Stimulated activated CD4-positive, alpha-beta T cell treated with anti-CD3 and anti-CD28 coated beads, Interleukin-12 subunit alpha, Interleukin-12 subunit beta, amount 100 ng/mL, for 4 hours (primary cell): ENCODE measurements around the gene MTNR1B.

ENCODE experiments used
- DNase-seq: peaks from one replicate; pipeline ENCODE4 v3.0.0-alpha.2; 2020

MTNR1B gene

DNA sequence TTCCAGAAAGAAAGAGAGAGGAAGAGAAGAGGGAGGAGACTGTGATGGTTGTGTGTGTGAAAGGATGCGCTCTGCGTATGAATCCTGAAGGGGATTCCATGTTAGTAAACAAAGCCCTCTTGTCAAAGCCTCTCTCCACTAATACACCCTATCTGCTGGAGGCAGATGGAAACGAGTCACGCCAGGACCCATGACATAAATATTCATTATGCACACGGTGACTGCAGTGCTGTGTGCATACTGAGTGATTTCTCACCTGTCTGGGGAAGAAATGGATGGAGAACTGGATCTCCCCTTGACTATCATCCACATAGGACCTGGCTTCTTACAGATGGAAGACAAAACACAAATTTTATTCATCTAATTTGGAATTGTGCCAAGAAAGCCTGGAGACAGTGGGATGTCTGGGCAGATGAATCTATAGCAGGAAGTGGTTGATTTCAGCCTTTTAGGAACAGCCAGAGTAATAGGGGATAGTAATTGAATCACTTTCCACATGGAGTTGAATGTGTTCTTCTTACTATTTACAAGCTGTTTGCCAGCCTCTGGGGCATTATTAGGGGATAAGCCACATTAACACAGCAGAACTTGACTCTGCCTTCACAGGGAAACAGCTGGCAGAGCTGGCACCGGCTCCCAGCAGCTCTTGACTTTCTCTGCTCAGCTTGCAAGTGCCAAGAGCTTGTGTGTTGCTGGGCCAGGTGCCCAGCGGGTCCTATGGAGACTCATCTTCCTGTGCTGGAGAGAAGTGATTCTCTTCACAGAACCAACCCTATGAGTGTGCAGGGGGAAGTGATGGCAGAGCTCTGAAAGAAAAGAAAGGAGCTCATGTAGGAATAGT lies 9.0 kb downstream of the MTNR1B start:
- no peak for DNase-seq

DNA sequence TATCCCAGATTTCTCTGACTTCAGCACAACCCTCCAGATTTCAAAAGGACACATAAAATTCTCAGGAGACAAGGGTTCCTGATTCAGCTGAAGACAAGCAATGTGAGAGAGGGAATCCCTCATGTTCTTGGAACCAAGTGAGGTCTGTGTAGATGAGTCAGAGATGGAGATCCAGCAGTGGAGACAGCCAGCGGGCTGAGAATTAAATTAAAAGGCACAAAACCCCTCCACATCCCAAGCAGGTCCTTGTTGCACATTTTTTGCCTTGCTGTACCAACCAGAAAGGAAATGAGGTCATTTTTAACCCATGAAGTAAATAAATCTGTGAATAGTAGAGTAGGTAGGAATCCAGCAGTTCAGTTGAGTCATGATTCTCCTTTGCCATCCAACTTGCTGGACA lies 9.7 kb downstream of the MTNR1B start:
- no peak for DNase-seq

DNA sequence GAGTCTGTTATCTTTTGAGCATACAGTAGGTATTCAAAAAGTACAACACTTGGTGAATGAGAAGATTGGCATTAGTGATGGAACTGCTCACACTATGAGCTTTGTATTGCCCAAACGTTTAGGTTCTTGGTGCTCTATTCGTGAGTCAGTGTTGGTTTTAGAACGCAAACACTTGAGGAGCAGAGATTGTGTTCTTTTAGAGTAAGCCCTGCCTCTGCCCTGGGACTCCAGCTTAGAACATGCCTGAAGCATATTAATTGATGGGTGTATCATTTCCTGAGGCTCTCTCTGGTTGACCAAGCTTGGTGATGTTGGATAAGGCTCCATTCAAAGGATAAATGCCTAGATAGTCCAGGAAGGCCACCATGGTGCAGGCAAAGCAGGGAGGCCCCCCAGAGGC lies 10.9 kb downstream of the MTNR1B start:
- no peak for DNase-seq

DNA sequence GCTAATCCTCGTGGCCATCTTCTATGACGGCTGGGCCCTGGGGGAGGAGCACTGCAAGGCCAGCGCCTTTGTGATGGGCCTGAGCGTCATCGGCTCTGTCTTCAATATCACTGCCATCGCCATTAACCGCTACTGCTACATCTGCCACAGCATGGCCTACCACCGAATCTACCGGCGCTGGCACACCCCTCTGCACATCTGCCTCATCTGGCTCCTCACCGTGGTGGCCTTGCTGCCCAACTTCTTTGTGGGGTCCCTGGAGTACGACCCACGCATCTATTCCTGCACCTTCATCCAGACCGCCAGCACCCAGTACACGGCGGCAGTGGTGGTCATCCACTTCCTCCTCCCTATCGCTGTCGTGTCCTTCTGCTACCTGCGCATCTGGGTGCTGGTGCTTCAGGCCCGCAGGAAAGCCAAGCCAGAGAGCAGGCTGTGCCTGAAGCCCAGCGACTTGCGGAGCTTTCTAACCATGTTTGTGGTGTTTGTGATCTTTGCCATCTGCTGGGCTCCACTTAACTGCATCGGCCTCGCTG lies 12.1 kb downstream of the MTNR1B start:
- no peak for DNase-seq

DNA sequence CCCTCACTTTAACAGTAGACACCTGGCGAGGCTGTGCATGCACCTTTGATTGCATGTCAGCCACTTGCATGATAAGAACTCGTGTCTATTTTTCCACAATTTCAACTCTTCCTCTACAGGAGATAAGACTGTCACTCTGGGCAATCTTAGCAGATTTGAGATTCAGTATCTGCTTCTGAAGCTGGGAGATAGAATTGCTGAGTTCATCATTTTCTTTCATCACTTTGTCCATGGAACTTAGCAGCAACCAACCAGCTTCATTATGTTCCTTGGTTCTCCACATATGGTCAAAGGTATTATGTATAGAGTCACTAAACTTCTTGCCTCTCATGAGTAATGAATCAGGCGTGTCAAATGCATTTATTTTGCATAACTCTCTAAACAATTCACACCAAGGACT lies 17.1 kb downstream of the MTNR1B start:
- DNase-seq, result no peak

DNA sequence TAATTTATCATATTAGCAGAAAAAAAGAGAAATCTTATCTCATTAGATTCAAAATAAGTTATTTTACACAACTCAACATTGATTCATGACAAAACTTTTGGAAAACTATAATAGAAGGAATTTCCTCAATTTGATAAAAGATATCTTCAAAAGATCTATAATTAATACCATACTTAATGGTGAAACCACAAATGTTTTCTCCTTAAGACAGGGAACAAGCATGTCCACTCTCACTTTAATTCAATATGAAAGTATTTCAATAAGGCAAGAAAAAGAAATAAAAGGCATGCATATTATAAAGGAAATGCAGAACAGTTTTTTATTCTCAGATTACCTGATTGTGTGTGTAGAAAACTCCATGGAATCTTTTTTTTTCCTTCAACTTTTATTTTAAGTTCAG lies 23.6 kb downstream of the MTNR1B start:
- DNase-seq, result no peak

DNA sequence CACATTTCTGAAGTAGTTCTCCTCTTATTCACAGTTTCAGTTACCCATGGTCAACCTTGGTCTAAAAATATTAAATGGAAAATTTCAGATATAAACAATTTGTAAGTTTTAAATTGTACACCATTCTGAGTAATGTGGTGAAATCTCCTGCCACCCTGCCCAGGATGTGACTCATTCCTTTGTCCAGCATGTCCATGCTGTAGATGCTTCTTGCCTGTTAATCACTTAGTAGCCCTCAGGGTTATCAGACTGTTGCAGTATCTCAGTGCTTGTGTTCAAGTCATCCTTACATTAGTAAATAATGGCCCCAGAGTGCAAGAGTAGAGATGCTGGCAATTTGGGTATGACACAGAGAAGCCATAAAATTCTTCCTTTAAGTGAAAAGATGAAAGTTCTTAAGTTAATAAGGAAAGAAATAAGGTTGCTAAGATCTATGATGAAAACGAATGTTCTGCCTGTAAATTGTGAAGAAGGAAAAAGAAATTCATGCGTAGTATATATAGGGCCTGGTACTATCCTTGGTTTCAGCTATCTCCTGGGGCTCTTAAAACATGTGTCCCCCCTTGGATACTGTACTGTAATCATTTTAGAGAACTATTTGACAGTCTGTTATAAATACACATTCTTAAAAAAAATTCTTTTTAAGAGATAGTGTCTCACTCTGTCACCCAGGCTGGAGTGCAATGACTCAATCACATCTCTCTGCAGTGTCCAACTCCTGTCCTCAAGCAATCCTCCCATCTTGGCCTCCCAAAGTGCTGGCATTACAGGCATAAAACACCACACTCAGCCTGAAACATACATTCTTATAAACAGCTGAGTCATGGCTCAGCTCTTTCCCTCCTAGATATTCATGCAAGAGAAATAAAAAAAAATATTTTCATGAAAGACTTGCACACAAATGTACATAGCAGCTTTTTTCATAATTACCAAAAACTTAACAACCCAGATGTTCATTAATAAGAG lies 31.3 kb downstream of the MTNR1B start:
- no peak for DNase-seq

DNA sequence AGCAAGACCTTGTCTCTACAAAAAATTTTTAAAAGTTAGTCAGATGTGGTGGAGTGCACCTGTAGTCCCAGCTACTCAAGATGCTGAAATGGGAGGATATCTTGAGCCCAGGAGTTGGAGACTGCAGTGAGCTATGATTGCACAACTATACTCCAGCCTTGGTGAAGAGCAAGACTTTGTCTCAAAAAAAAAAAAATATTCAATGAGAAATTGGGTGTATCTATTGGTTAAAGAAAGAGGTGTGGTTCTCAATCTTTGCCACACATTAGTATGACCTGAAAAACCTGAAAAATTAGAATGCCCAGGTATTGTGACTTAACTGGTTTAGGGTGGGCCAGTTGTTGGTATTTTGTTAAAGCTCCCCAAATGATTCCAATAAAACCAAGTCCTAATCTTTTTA lies 32.4 kb downstream of the MTNR1B start:
- DNase-seq, result no peak

DNA sequence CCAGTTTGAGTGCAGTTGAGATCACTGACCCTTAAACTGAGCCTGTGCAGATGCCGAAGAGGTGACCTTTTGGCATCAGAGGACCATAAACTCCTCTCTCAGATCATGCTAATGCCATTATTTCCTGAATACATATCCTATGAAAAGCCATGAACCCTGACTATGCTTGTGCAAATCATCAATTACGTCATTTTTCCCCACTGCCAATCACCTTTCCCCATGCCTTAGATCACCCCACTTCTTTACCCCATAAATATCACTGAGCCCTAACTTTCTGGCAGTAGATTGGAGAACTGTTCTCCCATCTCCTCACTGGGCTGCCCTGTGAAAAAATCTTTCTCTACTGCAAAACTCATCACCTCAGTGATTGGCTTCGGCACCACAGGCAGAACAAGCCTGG lies 32.9 kb downstream of the MTNR1B start:
- DNase-seq, result no peak

DNA sequence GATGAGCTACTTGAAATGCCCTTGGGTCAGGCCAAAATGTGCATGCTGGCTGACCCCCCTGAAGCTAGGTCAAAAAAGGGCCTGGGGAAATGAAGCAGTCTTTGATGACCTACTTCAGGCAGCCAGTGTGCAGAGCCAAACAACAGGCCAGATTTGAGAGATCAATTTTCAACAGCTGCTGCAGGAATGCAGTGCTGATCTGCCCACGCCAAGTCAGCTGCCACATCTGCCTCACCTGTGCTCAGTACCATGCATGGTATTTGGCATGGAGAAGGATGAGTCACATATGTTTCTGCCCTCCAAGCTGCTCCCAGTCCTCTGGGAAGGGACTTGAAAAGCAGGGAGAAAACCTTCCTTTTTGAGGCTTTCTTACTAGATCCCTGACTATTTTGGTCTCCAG lies 35.8 kb downstream of the MTNR1B start:
- DNase-seq, result no peak

DNA sequence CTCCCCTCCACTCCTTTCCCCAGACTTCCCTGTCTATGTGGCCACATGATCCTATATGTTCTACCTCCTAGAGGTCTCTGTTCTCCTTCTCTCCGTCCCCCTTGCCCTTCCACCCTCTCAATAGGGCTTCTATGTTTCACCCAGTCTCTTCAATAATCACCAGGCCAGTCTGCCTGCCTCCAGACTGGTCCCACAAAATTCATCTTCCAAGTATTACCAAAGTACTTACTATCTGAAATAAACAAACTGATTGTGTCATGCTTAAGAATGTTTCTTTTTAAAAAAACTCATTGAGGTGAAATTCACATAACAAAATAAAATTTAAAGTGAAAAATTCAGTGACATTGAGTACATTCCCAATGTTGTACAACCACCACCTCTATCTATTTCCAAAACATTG lies 44.2 kb downstream of the MTNR1B start:
- no peak for DNase-seq

DNA sequence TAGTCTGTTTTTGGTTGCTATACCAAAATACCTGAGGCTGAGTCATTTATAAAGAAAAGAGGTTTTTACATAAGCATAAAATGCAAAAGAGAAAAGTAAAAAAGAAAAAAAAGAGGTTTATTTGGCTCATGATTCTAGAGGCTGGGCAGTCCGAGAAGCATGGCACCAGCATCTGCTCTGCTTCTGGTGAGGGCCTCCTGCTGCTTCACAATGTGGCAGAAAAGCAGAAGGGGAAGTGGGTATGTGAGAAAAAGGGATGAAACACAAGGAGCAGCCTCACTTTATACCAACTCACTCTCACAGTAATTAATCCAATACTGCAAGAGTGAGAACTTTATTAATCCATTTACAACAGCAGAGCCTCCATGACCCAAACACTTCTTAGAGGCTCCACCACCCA lies 47.1 kb downstream of the MTNR1B start:
- no peak for DNase-seq

DNA sequence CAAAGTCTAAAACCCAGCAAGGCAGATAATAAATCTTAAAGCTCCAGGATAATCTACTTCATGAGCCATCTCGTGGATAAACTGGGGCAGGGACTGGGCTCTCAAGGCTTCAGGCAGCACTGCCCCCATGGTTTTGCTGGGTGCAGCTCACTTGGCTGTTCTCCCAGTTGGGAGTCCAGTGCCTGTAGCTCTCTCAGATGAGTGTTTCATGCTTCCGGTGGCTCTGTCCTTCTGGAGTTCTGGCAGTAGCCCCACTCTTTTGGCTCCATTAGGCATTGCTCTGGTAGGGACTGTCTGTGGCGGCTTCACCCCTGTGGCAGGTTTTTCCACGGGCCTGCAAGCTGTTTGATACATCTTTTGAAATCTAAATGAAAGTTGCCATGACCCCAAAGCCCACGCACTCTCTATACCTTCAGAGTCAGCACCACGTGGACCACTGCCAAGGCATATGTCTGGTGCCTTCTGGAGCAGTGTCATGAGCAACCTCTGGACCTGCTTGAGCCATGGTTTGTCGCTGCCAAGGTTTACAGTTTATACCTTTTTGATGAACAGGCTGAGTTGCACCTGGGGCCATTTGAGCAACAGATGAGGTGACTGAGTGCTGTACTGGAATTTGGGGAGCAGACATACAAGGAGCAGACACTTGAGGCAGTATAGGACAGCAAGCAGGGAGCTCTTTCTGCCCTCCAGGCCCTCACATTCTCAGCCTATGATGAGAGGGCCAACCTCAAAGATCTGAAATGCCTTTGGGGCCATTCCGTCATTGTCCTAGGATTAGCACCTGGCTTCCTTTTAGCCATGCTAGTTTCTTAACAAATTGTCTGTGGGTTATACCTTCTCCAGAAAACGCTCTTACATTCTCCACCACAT lies 48.6 kb downstream of the MTNR1B start:
- DNase-seq, result no peak

DNA sequence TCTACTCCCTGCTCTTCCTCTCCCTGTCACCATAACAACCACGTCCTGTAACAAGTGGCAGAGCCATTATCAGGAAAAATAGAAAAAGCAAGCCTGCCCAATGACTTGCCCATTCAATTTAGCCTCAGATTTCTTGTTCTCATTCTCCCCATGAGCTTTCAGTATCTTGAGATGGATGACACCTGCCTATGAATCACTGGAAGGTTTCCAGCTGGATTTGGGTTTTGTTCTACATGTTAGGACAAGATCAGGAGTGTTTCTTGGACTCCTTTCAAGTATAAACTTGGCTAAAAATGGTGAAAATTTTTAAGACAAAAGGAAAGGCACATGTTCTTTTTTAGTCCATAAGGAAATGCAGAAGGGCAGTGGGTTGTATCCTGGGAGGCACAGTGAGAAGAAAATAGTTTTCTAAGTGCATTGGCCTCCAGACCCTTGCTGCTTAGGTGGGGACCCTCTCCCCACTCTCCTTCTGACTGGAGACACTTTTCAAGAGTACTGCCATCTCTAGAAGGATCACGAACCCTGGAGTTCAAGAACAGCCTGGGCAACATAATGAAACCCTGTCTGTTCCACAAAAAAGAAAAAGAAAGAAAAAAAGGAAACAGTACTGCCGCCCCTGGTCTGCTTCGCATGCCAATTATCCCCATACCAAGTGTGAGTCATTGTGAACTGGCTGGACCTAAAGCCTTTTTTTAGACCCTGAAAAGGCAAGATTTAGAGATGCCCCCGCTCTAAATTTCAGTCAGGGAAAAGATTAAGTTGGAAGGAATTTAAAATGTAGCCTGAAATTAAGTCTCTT lies 51.0 kb downstream of the MTNR1B start:
- DNase-seq, result no peak

DNA sequence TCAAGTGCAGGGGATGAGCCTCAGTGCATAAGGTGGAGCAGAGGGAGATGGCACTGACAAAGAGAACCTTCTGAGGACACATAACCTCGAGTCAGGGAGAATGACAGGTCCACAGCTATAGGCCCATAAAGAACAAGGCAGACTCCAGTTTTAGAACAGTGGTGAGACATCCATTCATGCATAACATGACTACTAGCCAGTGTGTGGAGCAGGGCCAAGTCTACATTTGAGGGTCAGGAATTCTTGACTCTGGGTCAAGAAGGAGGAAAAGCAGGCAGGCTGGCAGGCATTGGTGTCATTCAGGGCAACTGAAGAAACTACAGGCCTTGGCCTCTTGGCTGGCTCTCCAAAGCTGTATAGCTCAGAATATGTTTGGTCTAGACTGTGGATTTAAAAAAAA lies 54.9 kb downstream of the MTNR1B start:
- DNase-seq, result no peak

DNA sequence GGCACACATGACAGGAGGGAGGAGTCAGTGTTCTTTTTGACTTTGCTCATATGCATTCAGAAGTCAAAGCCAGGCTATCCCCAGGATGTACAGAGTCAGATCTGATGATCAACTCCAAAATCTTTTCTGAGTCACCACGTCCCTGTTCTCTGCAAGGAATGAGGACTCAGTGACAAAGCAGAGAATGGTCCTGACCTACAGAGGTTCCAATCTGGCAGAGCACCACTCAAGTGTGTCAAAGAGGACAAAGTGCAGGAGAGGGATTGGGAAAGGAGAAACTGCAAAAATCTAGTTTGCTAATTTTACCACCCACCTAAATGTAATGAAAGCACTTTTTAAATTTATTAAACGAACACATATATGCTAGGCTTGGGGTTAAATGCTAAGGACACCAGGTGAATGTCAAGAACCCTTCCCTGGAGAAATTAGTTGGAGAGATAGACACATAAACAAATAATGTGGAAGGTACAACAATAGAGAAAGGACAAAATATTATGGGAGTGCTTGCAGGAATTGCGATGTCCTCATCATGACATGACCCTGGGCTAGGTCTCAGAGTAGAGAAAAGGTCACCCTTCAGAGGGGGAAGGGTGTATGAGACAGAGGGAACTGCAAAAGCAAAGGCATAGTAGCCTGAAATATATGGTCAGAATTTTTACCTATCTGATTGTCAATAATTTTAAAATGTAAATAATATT lies 56.3 kb downstream of the MTNR1B start:
- no peak for DNase-seq

DNA sequence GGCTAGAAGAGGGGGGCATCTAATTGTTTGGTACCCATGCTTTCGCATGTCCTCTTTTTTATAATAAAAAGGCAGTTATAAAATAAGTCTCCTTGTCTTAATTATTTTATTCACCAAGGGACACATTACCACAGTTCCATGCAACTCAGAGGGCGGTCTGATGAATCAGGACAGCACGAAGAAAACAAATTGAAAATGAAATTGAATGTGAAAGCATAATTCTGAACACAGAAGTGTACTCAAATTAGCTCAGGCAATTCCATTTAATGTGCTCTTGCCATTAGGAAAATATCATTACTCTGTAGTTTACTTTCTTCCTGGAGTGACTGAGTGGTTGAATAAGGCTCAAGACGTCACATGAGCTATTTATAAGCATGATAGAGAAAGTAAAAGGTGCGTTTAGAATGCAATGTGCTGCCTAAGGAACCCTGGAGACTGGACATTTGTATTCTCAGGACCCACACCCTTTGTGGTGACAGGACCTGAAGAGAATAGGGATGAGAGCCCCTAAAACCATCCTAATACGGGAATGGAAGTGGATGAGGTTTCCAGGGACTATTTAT lies 59.6 kb downstream of the MTNR1B start:
- DNase-seq, result no peak

DNA sequence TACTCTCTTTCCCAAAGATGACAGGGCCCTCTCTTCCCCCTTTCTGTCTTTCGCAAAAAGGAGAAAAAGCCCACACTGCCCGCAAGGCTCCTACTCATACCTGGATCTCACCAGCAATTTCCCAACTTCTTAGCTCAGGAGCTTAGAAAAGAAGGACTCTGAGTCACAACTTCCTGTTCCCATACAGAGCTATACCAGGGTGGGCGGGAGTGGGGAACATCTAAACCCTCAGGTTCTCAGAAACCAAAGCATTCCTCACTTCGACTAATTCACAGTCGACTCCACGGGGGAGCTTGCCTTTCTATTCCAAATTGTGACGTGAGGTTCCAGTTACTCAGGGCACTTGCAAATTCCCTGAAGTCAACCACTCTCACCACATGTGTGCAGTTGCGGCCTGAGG lies 61.9 kb downstream of the MTNR1B start:
- no peak for DNase-seq
